ENCODE results near the gene JPT2.
A peak's percentile ranks its signal among the peaks of the same experiment; 100 is the strongest.

JPT2 gene

DNA sequence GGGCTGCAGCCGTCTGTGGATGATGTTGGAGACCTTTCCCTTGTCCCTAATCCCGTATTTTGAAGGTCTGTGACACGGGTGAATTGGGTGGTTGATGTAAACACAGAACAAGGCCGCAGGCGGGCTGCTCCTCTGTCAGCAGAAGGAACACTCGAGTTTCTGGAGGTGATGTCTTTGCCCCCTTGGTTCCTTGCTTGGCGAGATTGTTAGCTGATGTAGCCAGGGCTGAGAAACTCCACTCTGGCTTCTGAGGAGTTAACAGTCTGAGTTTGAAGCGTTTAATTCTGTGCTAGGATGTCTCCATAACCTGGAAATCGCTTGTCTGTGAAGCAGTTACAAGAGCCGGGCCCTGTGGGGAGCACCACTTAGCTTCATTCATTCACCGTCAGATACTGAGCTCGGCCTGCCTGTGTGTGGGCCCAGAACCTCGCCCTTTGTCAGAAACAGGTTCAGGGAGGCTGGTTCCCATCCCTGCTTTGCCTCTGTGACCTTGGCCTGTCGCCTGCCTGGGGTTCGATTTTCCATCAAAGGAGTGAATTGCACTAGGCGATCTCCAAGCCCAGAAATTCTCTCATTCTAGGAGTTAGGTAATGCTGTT is 29.2 kb downstream of the JPT2 start:
- no peak for DNase-seq (ENCODE audit: low read depth)
- TF ChIP-seq, protein P1, sequence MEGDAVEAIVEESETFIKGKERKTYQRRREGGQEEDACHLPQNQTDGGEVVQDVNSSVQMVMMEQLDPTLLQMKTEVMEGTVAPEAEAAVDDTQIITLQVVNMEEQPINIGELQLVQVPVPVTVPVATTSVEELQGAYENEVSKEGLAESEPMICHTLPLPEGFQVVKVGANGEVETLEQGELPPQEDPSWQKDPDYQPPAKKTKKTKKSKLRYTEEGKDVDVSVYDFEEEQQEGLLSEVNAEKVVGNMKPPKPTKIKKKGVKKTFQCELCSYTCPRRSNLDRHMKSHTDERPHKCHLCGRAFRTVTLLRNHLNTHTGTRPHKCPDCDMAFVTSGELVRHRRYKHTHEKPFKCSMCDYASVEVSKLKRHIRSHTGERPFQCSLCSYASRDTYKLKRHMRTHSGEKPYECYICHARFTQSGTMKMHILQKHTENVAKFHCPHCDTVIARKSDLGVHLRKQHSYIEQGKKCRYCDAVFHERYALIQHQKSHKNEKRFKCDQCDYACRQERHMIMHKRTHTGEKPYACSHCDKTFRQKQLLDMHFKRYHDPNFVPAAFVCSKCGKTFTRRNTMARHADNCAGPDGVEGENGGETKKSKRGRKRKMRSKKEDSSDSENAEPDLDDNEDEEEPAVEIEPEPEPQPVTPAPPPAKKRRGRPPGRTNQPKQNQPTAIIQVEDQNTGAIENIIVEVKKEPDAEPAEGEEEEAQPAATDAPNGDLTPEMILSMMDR (IDR thresholded peaks at IDR 0.05; ENCODE audit: control insufficient read depth, insufficient read depth, low read depth, low read length, missing control alignments): no peak
- H3K4me3 ChIP-seq (ENCODE audit: control insufficient read depth, low read depth, low read length): peak overlapping the region; percentile 96

GRCh38 chr16:1708083-1708767 is 30.1 kb downstream of the JPT2 start:
- no peak for DNase-seq (ENCODE audit: low read depth)
- TF ChIP-seq, protein P1 (IDR thresholded peaks at IDR 0.05; ENCODE audit: control insufficient read depth, insufficient read depth, low read depth, low read length, missing control alignments): no peak
- peak overlapping the region; percentile 11 for H3K4me3 ChIP-seq (ENCODE audit: control insufficient read depth, low read depth, low read length)

DNA sequence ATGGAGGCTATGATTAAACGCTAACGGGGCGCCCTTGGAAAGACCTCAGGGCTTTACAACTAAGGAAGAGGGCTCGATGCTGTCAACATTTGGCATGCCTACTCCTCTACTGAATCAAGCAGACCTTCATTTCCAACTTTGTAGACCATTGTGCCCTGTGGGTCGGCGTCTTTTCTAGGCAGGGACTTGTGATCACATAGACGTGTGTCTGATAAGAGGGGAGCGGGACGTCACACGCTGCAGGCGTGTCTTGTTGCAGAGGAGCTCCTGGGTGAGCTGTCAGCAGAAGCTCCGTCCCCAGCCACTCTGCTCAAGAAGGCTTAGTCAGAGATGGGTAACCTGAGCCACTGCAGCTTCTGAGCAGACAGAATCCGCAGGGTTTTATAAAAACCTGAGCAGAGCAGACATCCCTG is 30.7 kb downstream of the JPT2 start:
- TF ChIP-seq, protein P1 (IDR thresholded peaks at IDR 0.05; ENCODE audit: control insufficient read depth, insufficient read depth, low read depth, low read length, missing control alignments): no peak
- no peak overlapping the region for H3K4me3 ChIP-seq (ENCODE audit: control insufficient read depth, low read depth, low read length)
- no peak for DNase-seq (ENCODE audit: low read depth)

DNA sequence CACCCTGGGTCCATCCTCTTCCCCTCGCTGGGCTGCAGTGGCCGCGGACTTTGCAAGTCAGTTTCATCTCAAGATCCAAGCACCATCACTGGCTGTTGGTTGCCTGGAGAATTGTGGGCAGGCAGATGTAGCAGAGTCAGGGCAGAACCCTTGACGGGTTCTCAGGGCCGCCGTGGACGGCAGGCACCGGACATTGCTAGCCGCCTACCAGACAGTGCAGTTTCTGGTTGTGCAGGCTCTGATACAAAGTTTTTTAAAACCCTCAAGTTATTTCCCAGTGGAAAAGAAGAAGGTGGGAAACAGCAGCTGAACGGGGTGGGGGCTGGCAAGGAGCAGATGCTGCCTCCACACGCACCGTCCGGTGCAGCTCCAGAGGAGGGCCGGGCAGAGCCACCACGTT is 31.3 kb downstream of the JPT2 start:
- no peak for DNase-seq (ENCODE audit: low read depth)
- H3K4me3 ChIP-seq (ENCODE audit: control insufficient read depth, low read depth, low read length): no peak overlapping the region
- TF ChIP-seq, protein P1 (IDR thresholded peaks at IDR 0.05; ENCODE audit: control insufficient read depth, insufficient read depth, low read depth, low read length, missing control alignments): no peak

GRCh38 chr16:1710811-1711507 is 32.9 kb downstream of the JPT2 start:
- no peak overlapping the region for H3K4me3 ChIP-seq (ENCODE audit: control insufficient read depth, low read depth, low read length)
- no peak for DNase-seq (ENCODE audit: low read depth)
- TF ChIP-seq, protein P1 (IDR thresholded peaks at IDR 0.05; ENCODE audit: control insufficient read depth, insufficient read depth, low read depth, low read length, missing control alignments): no peak

- H3K4me3 ChIP-seq (ENCODE audit: control insufficient read depth, low read depth, low read length): no peak overlapping the region
- DNase-seq (ENCODE audit: low read depth): no peak
Observed at GRCh38 chr16:1712791-1713261, 34.7 kb downstream of the JPT2 start.

More at GRCh38 chr16:1712791-1713261, 34.7 kb downstream of the JPT2 start:
- TF ChIP-seq, protein P1 (IDR thresholded peaks at IDR 0.05; ENCODE audit: control insufficient read depth, insufficient read depth, low read depth, low read length, missing control alignments): no peak
